Nephron (organoid): Measurements from ENCODE around the gene SDSL.

Experiments
- H3K27ac Mint-ChIP-seq, 3 experiments: 2 replicates each; pipeline ENCODE4 v1.8.0; 2020; ENCODE audit warnings: mixed read lengths in 3 of 3, mild to moderate bottlenecking in 2 of 3, moderate library complexity in 1 of 3
- H3K27me3 Mint-ChIP-seq: 2 replicates; pipeline ENCODE4 v1.8.0; 2021; ENCODE audit warnings: low read depth, mild to moderate bottlenecking, moderate library complexity, mixed read lengths
- H3K36me3 Mint-ChIP-seq: 2 replicates; pipeline ENCODE4 v1.8.0; 2020; ENCODE audit warnings: low read depth, mixed read lengths
- H3K4me1 Mint-ChIP-seq: 2 replicates; pipeline ENCODE4 v1.8.0; 2020; ENCODE audit warnings: mixed read lengths
- H3K4me3 Mint-ChIP-seq, 3 experiments: 2 replicates each; pipeline ENCODE4 v1.8.0; 2020; ENCODE audit warnings: mild to moderate bottlenecking in 3 of 3, mixed read lengths in 3 of 3, moderate library complexity in 2 of 3
- H3K9me3 Mint-ChIP-seq: 2 replicates; pipeline ENCODE4 v1.8.0; 2020; ENCODE audit warnings: mixed read lengths
- TF ChIP-seq, protein P1 (sequence below), 3 experiments: fragments of 200-600 bp; sonication (generic); IDR thresholded peaks; one replicate each; pipeline ENCODE4 v1.5.0; 2021; ENCODE audit warnings: antibody characterized with exemption in 3 of 3; ENCODE audit not compliant: unreplicated experiment in 3 of 3

SDSL gene

DNA sequence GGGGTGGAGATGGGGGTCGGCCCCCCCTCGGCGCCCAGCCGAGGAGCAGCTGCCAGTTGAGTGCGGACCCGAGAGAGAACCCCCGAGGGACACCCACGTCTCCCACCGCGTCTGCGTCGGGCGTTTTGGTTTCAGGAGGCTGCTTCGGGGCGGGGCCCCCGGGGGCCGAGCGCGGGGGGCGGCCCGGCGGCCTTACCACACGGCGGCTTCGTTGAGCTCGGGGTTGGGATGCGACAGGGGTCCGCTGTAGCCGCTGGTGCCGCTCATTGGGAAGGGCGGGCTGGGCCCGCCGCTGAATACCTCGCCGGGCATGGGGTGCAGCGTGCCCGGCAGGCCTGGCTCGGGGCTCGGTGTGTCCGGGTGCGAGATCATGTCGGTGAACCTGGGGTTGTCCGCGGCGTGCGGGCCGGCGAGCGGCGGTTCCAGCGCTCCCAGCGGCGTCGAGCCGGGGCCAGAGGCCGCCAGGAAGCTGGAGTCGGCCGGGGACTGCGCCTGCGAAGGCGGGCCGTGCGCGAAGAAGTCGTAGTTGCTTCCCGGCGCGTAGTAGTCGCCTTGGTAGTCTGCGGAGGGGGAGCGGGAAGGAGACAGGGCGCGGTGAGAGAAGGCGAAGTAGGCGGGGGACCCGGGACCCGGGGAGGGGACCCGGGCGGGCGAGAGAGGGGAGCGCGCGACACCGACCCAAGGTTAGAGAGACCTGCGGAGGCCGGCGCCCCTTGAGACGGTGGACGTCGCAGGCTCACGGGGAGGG is 41.0 kb downstream of the SDSL start:
- Mint-ChIP-seq H3K36me3 (peaks cover 3% of the 10 kb centered on the region), H3K27ac (no peak overlapping the region), H3K27me3 (peaks cover 99% of the 10 kb centered on the region), H3K4me1 (peaks cover 22% of the 10 kb centered on the region), H3K9me3 (no peaks in the 10 kb centered on the region), H3K4me3 (peak overlapping the region; percentile 16 to 65 (median 40))
- TF ChIP-seq, protein P1, sequence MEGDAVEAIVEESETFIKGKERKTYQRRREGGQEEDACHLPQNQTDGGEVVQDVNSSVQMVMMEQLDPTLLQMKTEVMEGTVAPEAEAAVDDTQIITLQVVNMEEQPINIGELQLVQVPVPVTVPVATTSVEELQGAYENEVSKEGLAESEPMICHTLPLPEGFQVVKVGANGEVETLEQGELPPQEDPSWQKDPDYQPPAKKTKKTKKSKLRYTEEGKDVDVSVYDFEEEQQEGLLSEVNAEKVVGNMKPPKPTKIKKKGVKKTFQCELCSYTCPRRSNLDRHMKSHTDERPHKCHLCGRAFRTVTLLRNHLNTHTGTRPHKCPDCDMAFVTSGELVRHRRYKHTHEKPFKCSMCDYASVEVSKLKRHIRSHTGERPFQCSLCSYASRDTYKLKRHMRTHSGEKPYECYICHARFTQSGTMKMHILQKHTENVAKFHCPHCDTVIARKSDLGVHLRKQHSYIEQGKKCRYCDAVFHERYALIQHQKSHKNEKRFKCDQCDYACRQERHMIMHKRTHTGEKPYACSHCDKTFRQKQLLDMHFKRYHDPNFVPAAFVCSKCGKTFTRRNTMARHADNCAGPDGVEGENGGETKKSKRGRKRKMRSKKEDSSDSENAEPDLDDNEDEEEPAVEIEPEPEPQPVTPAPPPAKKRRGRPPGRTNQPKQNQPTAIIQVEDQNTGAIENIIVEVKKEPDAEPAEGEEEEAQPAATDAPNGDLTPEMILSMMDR (IDR thresholded peaks at IDR 0.05; ENCODE audit: unreplicated experiment in 3 of 3): no peak

DNA sequence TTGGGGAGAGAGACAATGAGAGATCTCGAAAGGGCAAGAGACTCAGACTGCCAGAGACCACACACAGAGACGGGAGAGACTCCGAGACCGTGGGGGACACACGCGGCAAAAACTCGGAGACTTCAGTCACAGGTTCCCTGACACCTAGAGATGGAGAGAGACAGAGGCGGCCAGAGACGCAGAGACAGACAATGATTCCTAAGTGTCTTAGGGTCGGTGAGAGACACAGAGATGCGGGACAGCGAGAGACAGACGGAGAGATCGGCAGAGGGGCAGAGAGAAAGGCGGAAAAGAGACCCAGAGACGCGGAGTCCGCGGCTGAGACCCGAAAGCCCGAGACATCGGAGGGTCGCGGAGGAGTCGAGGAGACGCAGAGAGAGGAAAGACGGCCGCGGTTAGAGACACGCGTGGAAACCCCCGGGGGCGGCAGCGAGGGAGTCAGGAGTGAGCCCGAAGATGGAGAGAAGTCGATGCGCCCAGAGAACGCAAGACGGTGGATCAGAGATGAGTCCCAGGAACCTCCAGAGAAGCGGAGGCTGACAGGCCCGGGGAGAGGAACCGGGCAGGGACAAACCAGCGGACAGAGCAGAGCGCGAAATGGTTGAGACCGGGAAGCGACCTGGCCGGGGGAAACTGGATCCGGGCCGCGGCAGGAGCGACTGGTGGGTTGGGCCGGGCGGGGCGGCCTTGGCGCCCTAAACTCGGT is 41.7 kb downstream of the SDSL start:
- Mint-ChIP-seq H3K27me3 (peaks cover 99% of the 10 kb centered on the region), H3K27ac (no peak overlapping the region), H3K4me3 (peak overlapping the region; percentile 16 to 65 (median 40)), H3K36me3 (peaks cover 3% of the 10 kb centered on the region), H3K4me1 (peaks cover 22% of the 10 kb centered on the region), H3K9me3 (no peaks in the 10 kb centered on the region)
- TF ChIP-seq, protein P1 (IDR thresholded peaks at IDR 0.05; ENCODE audit: unreplicated experiment in 3 of 3): no peak

DNA sequence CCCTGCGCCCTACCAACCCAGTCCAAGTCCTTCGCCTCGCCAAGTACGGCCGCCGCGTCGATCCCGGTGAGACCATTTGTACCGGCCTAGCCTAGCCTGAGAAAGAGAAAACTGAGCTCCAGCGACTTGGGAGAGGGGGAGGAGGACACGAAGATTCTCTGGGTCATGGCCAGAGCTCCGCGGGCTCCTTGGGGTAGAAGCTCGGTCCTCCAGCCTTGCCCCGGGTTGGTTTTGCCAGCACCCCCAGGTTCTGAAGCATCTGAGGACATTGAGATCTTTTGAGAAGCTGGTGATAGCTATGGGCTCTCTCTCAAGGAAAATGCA is 42.2 kb downstream of the SDSL start:
- TF ChIP-seq, protein P1 (IDR thresholded peaks at IDR 0.05; ENCODE audit: unreplicated experiment in 3 of 3): no peak
- Mint-ChIP-seq H3K27me3 (peaks cover 99% of the 10 kb centered on the region), H3K36me3 (peaks cover 3% of the 10 kb centered on the region), H3K4me3 (peak overlapping the region in 1 of 3 experiments; percentile 13), H3K4me1 (peaks cover 22% of the 10 kb centered on the region), H3K9me3 (no peaks in the 10 kb centered on the region), H3K27ac (no peak overlapping the region)

DNA sequence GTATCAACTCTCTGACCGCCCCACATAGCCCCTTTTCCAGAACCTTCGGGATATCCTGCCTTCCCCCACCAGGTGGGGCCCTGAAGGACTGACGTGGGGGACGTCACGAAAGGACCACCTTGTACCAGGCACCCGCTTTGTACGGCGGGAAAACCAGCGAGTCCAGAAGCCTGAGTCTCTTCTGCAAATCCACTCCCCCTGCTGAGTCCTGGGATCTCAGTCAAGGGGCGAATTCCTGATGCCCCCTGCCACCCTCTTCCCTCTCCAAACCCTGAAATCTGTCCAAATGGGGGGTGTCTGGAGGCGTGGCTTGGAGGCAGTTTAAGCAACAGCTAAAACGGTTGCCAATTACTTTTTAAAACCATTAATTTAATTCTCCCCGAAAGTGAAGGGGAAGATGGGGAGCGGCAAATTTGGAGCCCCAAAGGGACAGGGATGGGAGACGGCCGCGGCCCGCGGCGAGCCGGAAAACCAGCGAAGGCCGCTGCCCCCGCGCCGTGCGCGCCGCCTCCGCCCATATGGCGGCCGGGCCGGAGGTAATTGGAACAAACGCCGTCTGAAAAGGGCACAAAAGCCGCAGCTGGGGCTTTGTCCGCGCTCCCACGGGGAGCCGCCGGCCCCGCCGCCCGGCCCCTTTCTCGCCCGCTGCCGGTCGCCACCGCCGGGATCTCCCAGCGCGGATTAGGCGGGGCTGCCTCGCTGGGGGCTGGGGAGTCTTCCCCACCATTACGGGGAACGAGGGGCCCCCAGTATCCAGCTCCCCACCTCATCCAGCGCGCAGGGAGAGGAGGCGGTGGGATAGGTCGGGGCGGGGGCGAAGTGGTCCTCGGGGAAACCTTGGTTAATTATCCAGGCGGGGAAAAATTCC is 42.9 kb downstream of the SDSL start:
- Mint-ChIP-seq H3K27ac (no peak overlapping the region), H3K9me3 (no peaks in the 10 kb centered on the region), H3K4me1 (peaks cover 22% of the 10 kb centered on the region), H3K4me3 (peak overlapping the region in 1 of 3 experiments; percentile 14), H3K27me3 (peaks cover 99% of the 10 kb centered on the region), H3K36me3 (peaks cover 3% of the 10 kb centered on the region)
- TF ChIP-seq, protein P1 (IDR thresholded peaks at IDR 0.05; ENCODE audit: unreplicated experiment in 3 of 3): no peak

DNA sequence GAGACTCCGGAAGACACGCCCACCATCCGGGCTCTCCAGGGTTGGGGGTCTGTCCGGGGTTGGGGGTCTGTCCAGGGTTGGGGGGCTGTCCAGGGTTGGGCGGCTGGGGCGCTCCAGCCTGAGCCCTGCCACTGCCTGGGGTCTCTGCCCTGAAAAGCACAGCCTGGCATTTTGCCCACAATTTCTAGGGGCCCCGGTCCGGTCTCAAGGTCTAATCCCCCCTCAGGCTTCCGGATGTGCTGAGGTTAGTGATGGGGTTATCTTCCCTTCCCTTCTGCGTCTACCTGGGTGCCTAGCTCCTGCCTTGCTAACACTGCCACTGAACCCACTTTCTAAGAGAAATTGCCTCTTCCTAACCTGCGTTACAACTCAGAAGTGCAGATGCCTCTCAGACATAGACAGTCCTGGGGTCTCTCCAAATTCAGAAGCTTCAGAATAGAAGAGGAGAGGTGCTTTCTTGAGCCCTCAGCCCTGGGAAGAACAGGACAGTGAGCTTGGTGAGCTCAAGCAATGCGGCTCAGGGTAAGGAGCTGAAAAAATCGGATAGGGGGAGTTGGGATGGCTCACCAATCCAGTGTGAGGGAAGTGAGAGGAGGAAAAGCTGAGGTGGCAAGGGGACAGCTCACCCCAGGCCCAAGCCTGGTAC is 43.8 kb downstream of the SDSL start:
- peaks cover 3% of the 10 kb centered on the region for H3K36me3 Mint-ChIP-seq
- H3K27ac Mint-ChIP-seq: no peak overlapping the region
- H3K4me3 Mint-ChIP-seq: peak overlapping the region; percentile 4 to 51 (median 41)
- H3K4me1 Mint-ChIP-seq: peaks cover 22% of the 10 kb centered on the region
- H3K27me3 Mint-ChIP-seq: peaks cover 99% of the 10 kb centered on the region
- TF ChIP-seq, protein P1 (IDR thresholded peaks at IDR 0.05; ENCODE audit: unreplicated experiment in 3 of 3): no peak
- H3K9me3 Mint-ChIP-seq: no peaks in the 10 kb centered on the region
